GM12892 (cell line): ENCODE measurements around the gene BPTF.

Experiments
- POLR2A ChIP-seq: IDR thresholded peaks from 2 replicates; pipeline ENCODE4 v1.6.1; 2011; ENCODE audit warnings: low read depth, low read length, control low read depth
- POLR2AphosphoS5 ChIP-seq: IDR thresholded peaks from 2 replicates; pipeline ENCODE4 v1.6.1; 2011; ENCODE audit warnings: low read depth, low read length, control low read depth
- TAF1 ChIP-seq: IDR thresholded peaks from 2 replicates; pipeline ENCODE4 v1.6.1; 2011; ENCODE audit warnings: low read depth, mild to moderate bottlenecking, control low read depth, low read length, borderline replicate concordance

DNA sequence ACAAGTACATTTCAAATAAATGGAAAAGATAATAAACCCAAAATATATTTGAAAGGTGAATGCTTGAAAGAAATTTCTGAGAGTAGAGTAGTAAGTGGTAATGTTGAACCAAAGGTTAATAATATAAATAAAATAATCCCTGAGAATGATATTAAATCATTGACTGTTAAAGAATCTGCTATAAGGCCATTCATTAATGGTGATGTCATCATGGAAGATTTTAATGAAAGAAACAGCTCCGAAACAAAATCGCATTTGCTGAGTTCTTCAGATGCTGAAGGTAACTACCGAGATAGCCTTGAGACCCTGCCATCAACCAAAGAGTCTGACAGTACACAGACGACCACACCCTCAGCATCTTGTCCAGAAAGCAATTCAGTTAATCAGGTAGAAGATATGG lies 86.8 kb downstream of the BPTF start:
- no peak for TF ChIP-seq POLR2A
- no peak for TF ChIP-seq POLR2AphosphoS5
- TF ChIP-seq TAF1, result no peak
